ENCODE results near the gene ARHGEF16. TPM values are rescaled to one million over a fixed set of nuclear protein-coding genes. Genes with fewer than 3 reads are reported as not detected.
A peak's percentile ranks its signal among the peaks of the same experiment; 100 is the strongest.

The ARHGEF16 gene
- total and polyA plus RNA-seq, 2 donors (not counting 1 experiment from before 2014, with no cell fraction given) = 0.13 to 0.22 TPM

- no peak for ATAC-seq (ENCODE audit: low read depth)
- CTCF ChIA-PET = no interaction called here
Observed at GRCh38 chr1:3473381-3473844, 18.9 kb downstream of the ARHGEF16 start.

GRCh38 chr1:3474016-3474415 lies 19.6 kb downstream of the ARHGEF16 start:
- Histone ChIP-seq H3K9ac (ENCODE audit: low read length) (no peak overlapping the region), H3K27me3 (replicated peaks in 1 of 4; ENCODE audit: control extremely low read depth in 1 of 4, control insufficient read depth in 3 of 4, insufficient read depth in 4 of 4, low read length in 3 of 4) (no peaks in the 10 kb centered on the region), H3K27ac (ENCODE audit: low read length in 2 of 2) (no peak overlapping the region), H3K9me3 (ENCODE audit: control extremely low read depth in 1 of 3, control insufficient read depth in 2 of 3, insufficient read depth in 1 of 3, low read length in 2 of 3) (peaks cover 0 to 3% (median 0%) of the 10 kb centered on the region in 3 donors), H3K36me3 (replicated peaks in 1 of 2; ENCODE audit: control extremely low read depth in 1 of 2, control insufficient read depth in 1 of 2, extremely low read depth in 1 of 2, insufficient read depth in 2 of 2, low read length in 1 of 2) (no peaks in the 10 kb centered on the region), H3K4me1 (ENCODE audit: control insufficient read depth in 2 of 2, insufficient read depth in 2 of 2, low read length in 2 of 2) (no peaks in the 10 kb centered on the region), H2AFZ (ENCODE audit: insufficient read depth, low read depth, low read length, poor library complexity, severe bottlenecking) (no peak overlapping the region), H3K4me3 (ENCODE audit: control extremely low read depth in 1 of 5, extremely low read depth in 1 of 5, insufficient read depth in 1 of 5, low read depth in 2 of 5, low read length in 4 of 5) (no peak overlapping the region), H4K20me1 (ENCODE audit: control insufficient read depth, insufficient read depth, low read length, poor library complexity, severe bottlenecking) (no peaks in the 10 kb centered on the region), H3K4me2 (replicated peaks; ENCODE audit: low read depth, low read length, poor library complexity, severe bottlenecking) (no peak overlapping the region), H3K79me2 (ENCODE audit: control insufficient read depth, insufficient read depth, low read length) (no peaks in the 10 kb centered on the region)
- Mint-ChIP-seq H3K4me1 (peaks cover 4% of the 10 kb centered on the region), H3K27me3 (no peaks in the 10 kb centered on the region), H3K4me3 (no peak overlapping the region), H3K9me3 (ENCODE audit: insufficient read depth) (no peaks in the 10 kb centered on the region), H3K27ac (peak overlapping the region; percentile 57)
- ChIA-PET CTCF (no interaction called here), POLR2A (no interaction called here)
- ATAC-seq (ENCODE audit: low read depth) (no peak), DNase-seq (no peak)
- WGBS (ENCODE audit: insufficient coverage) = 96% methylated on average over 8 of the region's 8 CpGs
- intact Hi-C loops (cut with micrococcal nuclease) = no loop called here
- TF ChIP-seq EZH2 (IDR thresholded peaks at IDR 0.05; ENCODE audit: borderline replicate concordance, insufficient read depth, low read depth, low read length, poor library complexity, severe bottlenecking) (no peak), CTCF (IDR thresholded peaks at IDR 0.05) (no peak)

More at GRCh38 chr1:3473381-3473844, 18.9 kb downstream of the ARHGEF16 start:
- TF ChIP-seq EZH2 (IDR thresholded peaks at IDR 0.05; ENCODE audit: borderline replicate concordance, insufficient read depth, low read depth, low read length, poor library complexity, severe bottlenecking) (no peak), CTCF (IDR thresholded peaks at IDR 0.05) (no peak)
- Mint-ChIP-seq H3K9me3 (ENCODE audit: insufficient read depth) (no peaks in the 10 kb centered on the region), H3K27me3 (no peaks in the 10 kb centered on the region), H3K27ac (no peak overlapping the region), H3K4me1 (peaks cover 4% of the 10 kb centered on the region), H3K4me3 (no peak overlapping the region)
- no peak for DNase-seq
- H3K36me3 ChIP-seq (replicated peaks in 1 of 2; ENCODE audit: control extremely low read depth in 1 of 2, control insufficient read depth in 1 of 2, extremely low read depth in 1 of 2, insufficient read depth in 2 of 2, low read length in 1 of 2) = no peaks in the 10 kb centered on the region
- H2AFZ ChIP-seq (ENCODE audit: insufficient read depth, low read depth, low read length, poor library complexity, severe bottlenecking) = no peak overlapping the region
- peaks cover 0 to 3% (median 0%) of the 10 kb centered on the region in 3 donors for H3K9me3 ChIP-seq (ENCODE audit: control extremely low read depth in 1 of 3, control insufficient read depth in 2 of 3, insufficient read depth in 1 of 3, low read length in 2 of 3)
- no peak overlapping the region for H3K27ac ChIP-seq (ENCODE audit: low read length in 2 of 2)
- H3K4me2 ChIP-seq (replicated peaks; ENCODE audit: low read depth, low read length, poor library complexity, severe bottlenecking) = no peak overlapping the region
- H3K4me1 ChIP-seq (ENCODE audit: control insufficient read depth in 2 of 2, insufficient read depth in 2 of 2, low read length in 2 of 2) = no peaks in the 10 kb centered on the region
- POLR2A ChIA-PET = no interaction called here
- no peak overlapping the region for H3K9ac ChIP-seq (ENCODE audit: low read length)
- no peak overlapping the region for H3K4me3 ChIP-seq (ENCODE audit: control extremely low read depth in 1 of 5, extremely low read depth in 1 of 5, insufficient read depth in 1 of 5, low read depth in 2 of 5, low read length in 4 of 5)
- 91% methylated on average over 17 of the region's 20 CpGs for WGBS (ENCODE audit: insufficient coverage)
- H4K20me1 ChIP-seq (ENCODE audit: control insufficient read depth, insufficient read depth, low read length, poor library complexity, severe bottlenecking) = no peaks in the 10 kb centered on the region
- no peaks in the 10 kb centered on the region for H3K27me3 ChIP-seq (replicated peaks in 1 of 4; ENCODE audit: control extremely low read depth in 1 of 4, control insufficient read depth in 3 of 4, insufficient read depth in 4 of 4, low read length in 3 of 4)
- no peaks in the 10 kb centered on the region for H3K79me2 ChIP-seq (ENCODE audit: control insufficient read depth, insufficient read depth, low read length)
- intact Hi-C loops (cut with micrococcal nuclease) = no loop called here
